ENCODE data around the gene TP53BP2.

TP53BP2 gene

DNA sequence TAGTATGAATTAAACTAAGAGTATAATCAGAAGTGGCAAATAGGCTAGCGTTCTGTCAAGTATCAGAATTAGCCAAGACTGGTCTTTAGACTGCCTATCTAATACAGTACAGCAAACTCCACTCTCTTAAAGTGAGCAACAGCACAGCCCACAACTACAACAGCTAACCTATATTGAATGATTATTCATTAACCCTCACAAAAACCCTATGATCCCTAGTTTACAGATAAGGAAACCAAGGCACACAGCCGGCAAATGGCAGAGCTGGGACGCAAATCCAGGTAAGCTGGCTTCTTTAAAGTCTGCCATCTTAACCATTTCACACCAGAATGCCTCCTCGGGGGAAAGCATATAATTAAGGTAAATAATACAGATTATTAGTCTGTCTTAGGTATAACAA lies 52.0 kb downstream of the TP53BP2 start:
- DNase-seq (ENCODE audit: low read depth in 2 of 2) = no peak

DNA sequence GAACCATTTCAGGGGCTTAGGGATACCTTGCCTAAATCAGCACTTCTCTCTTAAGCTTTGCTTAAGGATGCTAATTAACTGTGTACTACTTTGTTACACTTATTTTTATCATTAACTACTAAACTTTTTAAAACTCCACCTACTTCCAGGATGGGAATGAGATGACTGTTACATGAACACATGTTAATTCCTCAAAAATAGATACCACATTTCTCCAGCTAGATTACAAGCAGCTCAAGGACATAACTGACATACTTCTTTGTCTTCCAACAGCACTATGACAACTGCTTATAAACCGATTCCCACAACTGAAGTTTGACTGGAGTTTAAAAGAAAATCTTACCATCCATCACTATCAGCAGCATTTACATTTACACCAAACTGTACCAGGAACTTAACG lies 53.7 kb downstream of the TP53BP2 start:
- no peak for DNase-seq (ENCODE audit: low read depth in 2 of 2)

DNA sequence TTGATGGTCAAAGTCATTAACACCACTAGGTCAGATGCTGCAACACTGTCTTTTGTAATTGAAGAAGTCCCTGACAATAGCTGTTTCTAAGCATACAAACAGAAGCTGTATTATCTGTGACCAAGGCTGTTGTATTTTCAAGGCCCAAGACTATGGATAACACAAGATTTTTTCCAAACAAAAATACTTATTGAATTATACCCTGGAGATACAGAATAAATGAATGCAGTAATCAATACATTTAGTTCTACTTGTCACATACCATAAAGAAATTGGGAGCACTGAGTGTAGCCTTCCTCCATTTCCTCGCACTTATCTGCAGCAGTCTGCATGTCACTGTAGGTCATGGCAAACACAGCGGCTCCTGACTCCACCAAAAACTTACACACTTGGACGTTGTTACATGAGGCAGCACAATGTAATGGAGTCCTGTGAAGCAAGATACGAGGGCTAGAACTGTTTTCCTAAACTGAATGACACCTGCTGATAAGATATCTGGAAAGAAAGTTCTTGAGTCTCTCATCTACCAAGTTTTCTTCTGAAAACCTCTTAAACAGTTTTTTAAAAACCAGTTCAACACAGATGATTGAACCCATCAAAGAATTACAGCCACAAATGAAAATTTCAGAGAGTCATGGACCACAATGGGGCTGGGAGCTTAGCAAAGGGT lies 56.9 kb downstream of the TP53BP2 start:
- no peak for DNase-seq (ENCODE audit: low read depth in 2 of 2)

DNA sequence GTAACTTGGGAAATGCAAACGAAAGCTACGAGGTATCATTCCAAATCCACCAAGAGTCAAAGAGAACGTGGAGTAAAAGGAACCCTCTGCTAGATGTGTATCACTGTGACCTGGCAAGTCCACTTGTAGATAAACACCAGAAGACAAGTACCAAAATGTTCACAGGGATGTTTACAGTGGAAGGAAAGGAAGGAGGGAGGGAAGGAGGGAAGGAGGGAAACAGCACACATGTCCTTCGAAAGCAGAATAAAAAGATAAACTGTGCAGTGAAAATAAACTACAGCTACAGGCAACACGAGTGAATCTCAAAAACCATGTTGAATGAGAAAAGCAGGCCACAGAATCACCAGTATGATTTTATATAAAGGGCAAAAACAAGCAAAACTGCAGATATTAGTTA lies 59.9 kb downstream of the TP53BP2 start:
- no peak for DNase-seq (ENCODE audit: low read depth in 2 of 2)

GRCh38 chr1:223784541-223784940 lies 61.2 kb downstream of the TP53BP2 start:
- DNase-seq (ENCODE audit: low read depth in 2 of 2) = no peak

DNA sequence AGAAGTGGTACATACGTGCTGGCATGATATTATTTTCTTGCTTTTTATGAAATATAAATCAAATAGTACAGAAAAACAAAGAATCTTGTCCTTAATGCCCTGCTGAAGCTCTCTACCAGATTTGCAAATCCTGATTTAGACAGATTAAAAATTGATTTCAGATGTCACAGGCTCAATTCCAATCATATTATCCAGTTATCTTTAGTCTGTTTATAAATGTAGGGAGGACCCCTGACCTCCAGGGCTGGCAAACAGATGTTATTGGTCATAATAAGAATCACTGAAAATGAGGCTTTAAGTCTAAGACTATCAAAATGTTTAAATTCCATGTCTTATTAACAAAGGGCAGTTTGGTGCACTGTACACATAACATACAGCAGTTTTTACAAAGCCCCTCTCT lies 62.1 kb downstream of the TP53BP2 start:
- DNase-seq (ENCODE audit: low read depth in 2 of 2) = no peak

DNA sequence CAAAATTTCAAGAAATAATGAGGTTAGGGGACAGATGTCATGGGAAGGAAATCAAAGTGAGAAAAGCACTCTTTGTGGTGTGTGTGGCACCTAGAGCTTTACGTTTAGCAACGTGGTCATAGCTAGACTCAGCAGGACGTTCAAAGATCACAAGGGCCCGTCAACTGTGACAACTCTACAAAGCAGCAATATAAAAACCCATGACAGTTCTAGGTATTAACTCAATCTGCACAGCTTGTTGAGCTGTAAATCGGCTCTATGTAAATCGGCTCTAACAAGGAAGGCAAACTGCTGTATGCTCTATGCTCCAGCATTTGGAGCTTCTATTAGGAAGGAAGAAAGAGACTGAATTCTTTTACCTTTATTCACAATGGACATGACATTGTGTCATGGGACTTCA lies 64.8 kb downstream of the TP53BP2 start:
- DNase-seq (ENCODE audit: low read depth in 2 of 2) = no peak

- no peak for DNase-seq (ENCODE audit: low read depth in 2 of 2)
Measured at GRCh38 chr1:223780318-223780717, 65.4 kb downstream of the TP53BP2 start.

- no peak for DNase-seq (ENCODE audit: low read depth in 2 of 2)
Measured at GRCh38 chr1:223776826-223777454, 68.8 kb downstream of the TP53BP2 start.

- peak; percentile 10 to 17 for DNase-seq (ENCODE audit: low read depth in 2 of 2)
Measured at GRCh38 chr1:223776075-223776814, 69.5 kb downstream of the TP53BP2 start.

GRCh38 chr1:223775711-223776074 lies 70.1 kb downstream of the TP53BP2 start:
- DNase-seq (ENCODE audit: low read depth in 2 of 2) = no peak

GRCh38 chr1:223775054-223775453 lies 70.7 kb downstream of the TP53BP2 start:
- no peak for DNase-seq (ENCODE audit: low read depth in 2 of 2)

- DNase-seq (ENCODE audit: low read depth in 2 of 2) = no peak
Measured at GRCh38 chr1:223774134-223774814, 71.5 kb downstream of the TP53BP2 start.

GRCh38 chr1:223772771-223773160 lies 73.0 kb downstream of the TP53BP2 start:
- no peak for DNase-seq (ENCODE audit: low read depth in 2 of 2)

GRCh38 chr1:223771814-223772770 lies 73.7 kb downstream of the TP53BP2 start:
- peak; percentile 31 to 33 for DNase-seq (ENCODE audit: low read depth in 2 of 2)

DNA sequence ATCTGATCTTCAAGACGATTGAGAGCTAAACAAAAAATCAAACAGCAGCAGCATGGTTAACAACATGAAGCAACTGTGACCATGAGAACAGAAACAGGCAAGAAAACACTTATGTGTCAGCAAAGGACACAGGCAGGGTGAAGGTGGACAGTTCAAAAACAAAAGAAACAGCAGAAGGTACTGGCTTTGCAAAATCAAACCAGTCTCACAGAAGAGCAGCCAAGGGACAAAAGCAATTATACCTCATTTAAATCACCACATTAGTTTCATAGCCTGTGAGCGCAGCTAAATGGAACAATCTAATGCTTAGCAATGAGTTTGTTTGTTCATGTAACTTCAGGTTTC lies 74.3 kb downstream of the TP53BP2 start:
- DNase-seq (ENCODE audit: low read depth in 2 of 2) = no peak

DNA sequence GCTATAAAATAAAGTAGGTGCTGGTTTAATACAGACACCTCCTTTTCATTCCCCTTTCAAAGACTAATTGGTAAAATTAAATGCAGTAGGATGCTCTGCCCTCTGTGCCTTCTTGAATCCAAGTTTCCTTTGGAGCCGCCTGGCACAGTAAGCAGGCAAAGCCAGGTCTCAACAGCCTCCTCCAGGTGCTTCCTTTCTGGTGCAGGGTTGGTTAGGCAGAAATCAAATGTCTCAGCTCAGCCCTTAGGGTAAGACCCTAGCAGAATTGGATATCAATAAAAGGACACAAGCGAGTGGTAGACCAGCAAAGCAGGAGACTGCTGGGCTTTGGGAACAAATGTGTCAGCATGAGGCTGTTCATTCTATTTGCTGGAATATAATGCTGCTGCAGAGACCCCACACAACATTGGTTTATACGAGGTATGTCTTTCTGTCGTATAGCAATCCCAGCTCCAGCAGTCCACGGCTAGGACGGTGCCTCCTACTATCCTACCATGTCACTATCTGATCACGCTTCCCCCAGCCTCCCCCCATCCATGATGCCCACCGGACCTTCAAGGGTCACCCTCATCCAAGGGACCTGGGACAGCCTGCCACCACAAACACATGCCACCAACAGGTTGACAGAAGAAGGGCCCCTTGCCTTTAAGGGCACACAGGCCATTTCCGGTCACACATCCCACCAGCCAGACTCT lies 75.0 kb downstream of the TP53BP2 start:
- DNase-seq (ENCODE audit: low read depth in 2 of 2) = no peak

DNA sequence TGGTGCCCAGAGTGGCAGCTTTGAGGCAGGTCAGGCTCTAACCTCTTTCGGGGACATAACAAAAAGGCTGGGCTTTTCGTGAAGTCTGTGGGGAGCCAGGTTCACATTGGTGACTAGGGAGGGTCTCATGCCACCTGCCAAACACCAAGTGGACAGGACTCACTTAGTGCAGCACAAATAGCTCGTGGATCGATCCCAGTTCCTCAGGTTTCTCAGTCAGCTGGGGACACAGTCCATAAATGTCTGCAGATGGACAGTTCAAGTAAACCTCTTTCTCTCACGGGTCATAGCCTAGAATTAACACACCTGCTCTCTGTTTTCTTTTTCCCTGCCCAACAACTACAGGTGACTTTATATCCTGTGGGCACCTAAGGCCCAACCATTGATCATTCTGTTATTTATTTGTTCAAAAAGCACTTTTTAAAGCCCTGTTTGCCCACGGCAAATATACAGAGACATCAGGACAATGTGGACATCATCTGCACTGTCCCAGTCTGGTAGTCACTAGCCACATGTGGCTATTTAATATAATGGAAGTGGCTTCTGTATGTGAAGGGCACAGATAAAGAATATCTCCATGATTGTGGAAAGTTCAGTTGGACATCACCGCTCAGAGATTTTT lies 79.9 kb downstream of the TP53BP2 start:
- DNase-seq (ENCODE audit: low read depth in 2 of 2) = no peak

GRCh38 chr1:223765036-223765718 lies 80.6 kb downstream of the TP53BP2 start:
- no peak for DNase-seq (ENCODE audit: low read depth in 2 of 2)

- no peak for DNase-seq (ENCODE audit: low read depth in 2 of 2)
Measured at GRCh38 chr1:223763881-223764280, 81.9 kb downstream of the TP53BP2 start.

Measured in fibroblast of skin of left biceps (primary cell).